ENCODE measurements around the gene PRUNE1.

PRUNE1 gene

GRCh38 chr1:151049458-151049857 lies 41.2 kb downstream of the PRUNE1 start:
- no peak for DNase-seq (ENCODE audit: low read depth in 2 of 3, low spot score in 2 of 3)

GRCh38 chr1:151050051-151050688 lies 41.9 kb downstream of the PRUNE1 start:
- no peak for DNase-seq (ENCODE audit: low read depth in 2 of 3, low spot score in 2 of 3)

GRCh38 chr1:151051356-151052009 lies 43.2 kb downstream of the PRUNE1 start:
- DNase-seq (ENCODE audit: low read depth in 2 of 3, low spot score in 2 of 3) = no peak

GRCh38 chr1:151054971-151055547 lies 46.8 kb downstream of the PRUNE1 start:
- no peak for DNase-seq (ENCODE audit: low read depth in 2 of 3, low spot score in 2 of 3)

GRCh38 chr1:151055581-151055980 lies 47.3 kb downstream of the PRUNE1 start:
- DNase-seq (ENCODE audit: low read depth in 2 of 3, low spot score in 2 of 3) = no peak

- no peak for DNase-seq (ENCODE audit: low read depth in 2 of 3, low spot score in 2 of 3)
Measured at GRCh38 chr1:151056149-151056548, 47.9 kb downstream of the PRUNE1 start.

- DNase-seq (ENCODE audit: low read depth in 2 of 3, low spot score in 2 of 3) = no peak
Measured at GRCh38 chr1:151058692-151059091, 50.4 kb downstream of the PRUNE1 start.

GRCh38 chr1:151059109-151060006 lies 51.1 kb downstream of the PRUNE1 start, which contains the start of gene CDC42SE1:
Gene CDC42SE1 (minus strand): TSS chr1:151059622. CDS start chr1:151055730, 3,892 bp downstream.
- peak; percentile 65 to 73 (median 68) for DNase-seq (ENCODE audit: low read depth in 2 of 3, low spot score in 2 of 3)

GRCh38 chr1:151060007-151060656 lies 51.9 kb downstream of the PRUNE1 start, which contains the start of gene MLLT11:
Gene MLLT11 (plus strand): TSS chr1:151060397. CDS start chr1:151067225, 6,828 bp downstream.
- DNase-seq (ENCODE audit: low read depth in 2 of 3, low spot score in 2 of 3) = no peak

- DNase-seq (ENCODE audit: low read depth in 2 of 3, low spot score in 2 of 3) = no peak
Measured at GRCh38 chr1:151060657-151061421, 52.6 kb downstream of the PRUNE1 start.

GRCh38 chr1:151061704-151062103 lies 53.5 kb downstream of the PRUNE1 start:
- DNase-seq (ENCODE audit: low read depth in 2 of 3, low spot score in 2 of 3) = no peak

- no peak for DNase-seq (ENCODE audit: low read depth in 2 of 3, low spot score in 2 of 3)
Measured at GRCh38 chr1:151062741-151063371, 54.6 kb downstream of the PRUNE1 start.

GRCh38 chr1:151065089-151065645 lies 56.9 kb downstream of the PRUNE1 start:
- DNase-seq (ENCODE audit: low read depth in 2 of 3, low spot score in 2 of 3) = no peak

GRCh38 chr1:151067185-151067584 lies 58.9 kb downstream of the PRUNE1 start:
- DNase-seq (ENCODE audit: low read depth in 2 of 3, low spot score in 2 of 3) = no peak

- DNase-seq (ENCODE audit: low read depth in 2 of 3, low spot score in 2 of 3) = no peak
Measured at GRCh38 chr1:151069103-151069486, 60.8 kb downstream of the PRUNE1 start.

GRCh38 chr1:151070474-151071276 lies 62.4 kb downstream of the PRUNE1 start, which contains the start of gene GABPB2:
Gene GABPB2 (plus strand): TSS chr1:151070761. CDS start chr1:151088190, 17,429 bp downstream.
- DNase-seq (ENCODE audit: low read depth in 2 of 3, low spot score in 2 of 3) = peak; percentile 78 to 91 (median 85)

GRCh38 chr1:151072224-151072623 lies 64.0 kb downstream of the PRUNE1 start:
- DNase-seq (ENCODE audit: low read depth in 2 of 3, low spot score in 2 of 3) = no peak

Data from activated CD8-positive, alpha-beta memory T cell treated with anti-CD3 and anti-CD28 coated beads for 48 hours (primary cell).